Chondrocyte (in vitro differentiated cells): ENCODE results near the gene PNMA6A. TPM values are rescaled to one million over a fixed set of nuclear protein-coding genes. Genes with fewer than 3 reads are reported as not detected.
"Not testable (repeated sequence)": the region's sequence is repeated elsewhere in the genome, so short reads cannot be mapped to it uniquely, and the experiment has no call there.

ENCODE experiments used
- DNase-seq: peaks from one replicate; pipeline ENCODE4 v3.0.0; 2021; ENCODE audit warnings: mixed read lengths, low spot score
- H3K27ac Mint-ChIP-seq: one replicate; pipeline ENCODE4 v1.8.0; 2021; ENCODE audit warnings: mild to moderate bottlenecking, moderate library complexity, mixed read lengths; ENCODE audit not compliant: unreplicated experiment
- H3K27me3 Mint-ChIP-seq: 2 replicates; pipeline ENCODE4 v1.8.0; 2021; ENCODE audit warnings: low read depth, mixed read lengths
- H3K36me3 Mint-ChIP-seq: 2 replicates; pipeline ENCODE4 v1.8.0; 2021; ENCODE audit warnings: low read depth, mixed read lengths
- H3K4me1 Mint-ChIP-seq: 2 replicates; pipeline ENCODE4 v1.8.0; 2021; ENCODE audit warnings: low read depth, mild to moderate bottlenecking, mixed read lengths
- H3K4me3 Mint-ChIP-seq: one replicate; pipeline ENCODE4 v1.8.0; 2021; ENCODE audit warnings: mild to moderate bottlenecking, moderate library complexity, mixed read lengths; ENCODE audit not compliant: unreplicated experiment
- H3K9me3 Mint-ChIP-seq: 2 replicates; pipeline ENCODE4 v1.8.0; 2021; ENCODE audit warnings: low read depth, mixed read lengths
- long read RNA-seq: library from polyadenylated mRNA; stranded (forward); transcript quantifications from one replicate; pipeline ENCODE4 v2.0.0, GENCODE V29; 2021
- total RNA-seq: library from RNA; stranded (reverse); gene quantifications from 3 replicates; pipeline ENCODE4 v1.2.1, GENCODE V29; 2021
- TF ChIP-seq, protein P1 (sequence below): fragments of 200-600 bp; sonication (generic); IDR thresholded peaks from 2 replicates; pipeline ENCODE4 v1.5.0; 2021; ENCODE audit warnings: antibody characterized with exemption, mild to moderate bottlenecking, moderate library complexity

The PNMA6A gene
- total RNA-seq: 0.97 to 5.9 TPM (median 4.7 TPM) in 3 replicates
- long read RNA-seq, transcript PNMA6A-201 (2 exons, 2,209 nt): major isoform, 11 of 15 reads
- long read RNA-seq, partial matches to known transcripts: 4 of 15 reads
- long read RNA-seq, other reads (novel, unspliced or antisense): 0 of 15 reads

DNA sequence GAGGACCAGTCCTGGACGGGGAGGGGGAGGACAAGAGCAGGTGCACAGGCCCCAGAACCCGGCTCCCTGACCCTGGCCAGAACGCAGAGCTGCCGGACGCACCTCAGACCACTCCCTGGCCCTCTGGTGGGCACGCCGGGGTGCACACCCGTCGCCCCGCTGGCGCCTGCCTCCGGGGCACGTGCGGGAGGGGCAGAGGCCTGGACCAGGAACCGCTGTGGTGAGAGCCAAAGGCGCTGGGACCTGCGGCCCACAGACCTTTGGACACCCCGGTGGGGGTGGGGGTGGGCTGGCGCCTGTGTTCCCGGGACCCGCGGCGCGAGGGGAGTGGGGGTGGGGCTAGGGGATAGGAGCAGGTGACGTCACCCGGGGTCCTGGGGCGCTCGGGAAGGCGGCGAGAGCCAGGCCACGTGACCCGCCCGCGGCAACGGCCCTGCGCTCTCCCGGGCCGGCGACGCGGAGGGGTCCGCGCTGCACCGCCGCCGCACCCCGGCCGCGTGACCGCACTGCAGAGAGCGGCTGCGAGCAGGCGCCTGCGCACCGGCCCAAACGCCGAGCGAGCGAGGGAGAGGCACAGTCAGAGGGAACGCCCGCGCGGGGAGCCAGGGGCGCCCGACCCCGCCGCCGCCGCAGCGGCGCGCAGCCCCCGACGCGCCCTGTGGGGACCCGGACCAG is at the start of gene PNMA6A:
Gene PNMA6A (plus strand): TSS at position 546 of the 675 bp plus-strand sequence. CDS start 609 bp downstream, outside the sequence.
- DNase-seq, H3K9me3 Mint-ChIP-seq, H3K36me3 Mint-ChIP-seq, H3K4me1 Mint-ChIP-seq, H3K27ac Mint-ChIP-seq, H3K4me3 Mint-ChIP-seq, H3K27me3 Mint-ChIP-seq: not testable (repeated sequence)

DNA sequence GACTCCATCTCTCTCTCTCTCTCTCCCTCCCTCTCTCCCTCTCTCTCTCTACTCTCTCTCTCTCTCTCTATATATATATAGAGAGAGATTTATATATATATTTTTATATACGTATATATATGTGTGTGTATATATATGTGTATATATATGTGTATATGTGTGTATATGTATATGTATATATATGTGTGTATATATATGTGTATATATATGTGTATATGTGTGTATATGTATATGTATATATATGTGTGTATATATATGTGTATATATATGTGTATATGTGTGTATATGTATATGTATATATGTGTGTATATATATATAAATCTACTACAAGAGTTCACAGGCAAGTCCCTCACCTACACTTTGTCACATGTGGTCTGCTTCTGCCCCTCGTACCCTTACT is 45.8 kb upstream of the PNMA6A start:
- H3K9me3 Mint-ChIP-seq, H3K4me1 Mint-ChIP-seq, H3K36me3 Mint-ChIP-seq, H3K27me3 Mint-ChIP-seq, DNase-seq, H3K4me3 Mint-ChIP-seq, H3K27ac Mint-ChIP-seq: not testable (repeated sequence)

DNA sequence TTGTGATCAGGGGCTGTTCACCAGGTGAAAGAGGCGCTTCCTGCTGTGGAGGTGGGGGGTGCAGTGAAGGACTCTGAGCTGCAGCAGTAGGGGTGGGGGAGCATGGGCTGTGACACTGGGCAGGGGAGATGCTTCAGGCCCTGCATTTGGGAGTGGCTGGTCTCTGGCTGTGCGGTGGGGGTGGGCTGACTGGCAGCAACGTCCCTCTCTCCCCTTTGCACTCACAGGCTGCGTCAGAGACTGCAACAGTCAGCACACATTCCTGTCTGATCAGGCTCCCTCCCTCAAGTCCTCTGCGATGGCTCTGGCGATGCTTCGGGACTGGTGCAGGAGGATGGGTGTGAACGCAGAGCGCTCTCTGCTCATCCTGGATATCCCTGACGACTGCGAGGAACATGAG is 43.8 kb upstream of the PNMA6A start:
- not testable (repeated sequence) for H3K4me1 Mint-ChIP-seq, H3K27me3 Mint-ChIP-seq, H3K36me3 Mint-ChIP-seq, H3K27ac Mint-ChIP-seq, H3K9me3 Mint-ChIP-seq, DNase-seq, H3K4me3 Mint-ChIP-seq

DNA sequence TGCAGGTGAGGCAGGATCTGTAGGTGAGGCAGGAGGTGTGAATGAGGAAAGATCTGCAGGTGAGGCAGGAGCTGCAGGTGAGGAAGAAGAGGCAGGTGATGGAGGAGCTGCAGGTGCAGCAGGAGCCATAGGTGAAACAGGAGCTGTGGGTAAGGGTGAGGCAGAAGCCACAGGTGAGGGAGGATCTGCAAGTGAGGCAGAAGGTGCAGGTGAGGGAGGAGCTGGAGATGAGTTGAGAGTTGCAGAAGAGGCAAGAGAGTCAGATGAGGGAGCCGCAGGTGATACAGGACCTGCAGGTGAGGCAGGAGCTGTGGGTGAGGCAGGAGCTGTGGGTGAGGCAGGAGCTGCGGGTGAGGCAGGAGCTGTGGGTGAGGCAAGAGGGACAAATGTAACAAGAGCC is 43.1 kb upstream of the PNMA6A start:
- TF ChIP-seq, protein P1, sequence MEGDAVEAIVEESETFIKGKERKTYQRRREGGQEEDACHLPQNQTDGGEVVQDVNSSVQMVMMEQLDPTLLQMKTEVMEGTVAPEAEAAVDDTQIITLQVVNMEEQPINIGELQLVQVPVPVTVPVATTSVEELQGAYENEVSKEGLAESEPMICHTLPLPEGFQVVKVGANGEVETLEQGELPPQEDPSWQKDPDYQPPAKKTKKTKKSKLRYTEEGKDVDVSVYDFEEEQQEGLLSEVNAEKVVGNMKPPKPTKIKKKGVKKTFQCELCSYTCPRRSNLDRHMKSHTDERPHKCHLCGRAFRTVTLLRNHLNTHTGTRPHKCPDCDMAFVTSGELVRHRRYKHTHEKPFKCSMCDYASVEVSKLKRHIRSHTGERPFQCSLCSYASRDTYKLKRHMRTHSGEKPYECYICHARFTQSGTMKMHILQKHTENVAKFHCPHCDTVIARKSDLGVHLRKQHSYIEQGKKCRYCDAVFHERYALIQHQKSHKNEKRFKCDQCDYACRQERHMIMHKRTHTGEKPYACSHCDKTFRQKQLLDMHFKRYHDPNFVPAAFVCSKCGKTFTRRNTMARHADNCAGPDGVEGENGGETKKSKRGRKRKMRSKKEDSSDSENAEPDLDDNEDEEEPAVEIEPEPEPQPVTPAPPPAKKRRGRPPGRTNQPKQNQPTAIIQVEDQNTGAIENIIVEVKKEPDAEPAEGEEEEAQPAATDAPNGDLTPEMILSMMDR: no peak
- Mint-ChIP-seq H3K36me3 (no peaks in the 10 kb centered on the region), H3K27ac (no peak overlapping the region), H3K4me1 (no peaks in the 10 kb centered on the region), H3K27me3 (no peaks in the 10 kb centered on the region), H3K4me3 (no peak overlapping the region), H3K9me3 (peaks cover 10% of the 10 kb centered on the region)
- DNase-seq: no peak

DNA sequence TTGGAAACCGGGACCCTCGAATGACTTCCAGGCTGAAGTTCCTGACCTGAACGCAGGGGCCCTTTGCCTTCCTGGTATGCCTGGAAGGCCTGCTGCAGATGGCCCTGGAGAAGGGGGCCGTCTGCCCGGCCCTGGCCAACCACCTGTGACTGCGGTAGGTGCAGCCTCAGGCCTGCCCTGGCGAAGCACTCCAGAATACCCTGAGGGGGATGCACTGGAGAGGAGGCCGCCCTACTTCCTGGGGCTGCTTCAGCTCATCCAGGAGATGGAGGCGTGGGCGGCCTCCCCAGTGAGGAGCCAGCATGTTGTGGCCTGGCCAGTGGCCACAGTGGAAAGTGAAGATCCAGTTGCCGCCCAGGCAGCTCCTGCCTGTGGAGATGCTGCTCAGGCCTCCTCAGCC is 42.4 kb upstream of the PNMA6A start:
- peaks cover 10% of the 10 kb centered on the region for H3K9me3 Mint-ChIP-seq

DNA sequence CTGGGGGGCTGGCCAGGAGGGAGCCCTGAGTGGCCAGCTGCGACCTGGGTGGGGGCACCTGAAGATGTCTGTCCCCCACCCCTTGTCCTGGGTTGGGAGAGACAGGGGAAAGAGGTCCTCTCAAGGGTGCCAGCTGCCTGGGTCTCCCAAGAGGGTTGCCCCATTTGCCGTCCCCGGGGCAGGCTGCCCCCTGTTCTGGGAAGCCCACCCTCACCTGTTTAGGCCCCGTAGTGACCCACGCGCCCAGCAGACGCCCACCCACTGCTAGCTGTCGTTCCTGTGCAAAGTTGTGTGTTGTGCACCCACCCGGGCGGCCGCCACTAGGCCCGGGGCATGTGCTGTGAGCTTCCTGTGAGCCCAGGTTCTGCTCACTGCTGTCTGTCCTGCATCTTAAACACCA is 41.5 kb upstream of the PNMA6A start:
- TF ChIP-seq, protein P1: no peak
- Mint-ChIP-seq H3K27me3 (no peaks in the 10 kb centered on the region), H3K4me3 (no peak overlapping the region), H3K36me3 (no peaks in the 10 kb centered on the region), H3K4me1 (no peaks in the 10 kb centered on the region), H3K27ac (no peak overlapping the region), H3K9me3 (peaks cover 4% of the 10 kb centered on the region)
- DNase-seq: no peak

More for the DNA sequence above, 42.4 kb upstream of the PNMA6A start:
- DNase-seq: no peak
- Mint-ChIP-seq H3K4me3 (no peak overlapping the region), H3K27ac (no peak overlapping the region), H3K36me3 (no peaks in the 10 kb centered on the region), H3K4me1 (no peaks in the 10 kb centered on the region), H3K27me3 (no peaks in the 10 kb centered on the region)
- TF ChIP-seq, protein P1: no peak
